EH (cell line): ENCODE results near the gene NUP153.
"Not testable (repeated sequence)": the region's sequence is repeated elsewhere in the genome, so short reads cannot be mapped to it uniquely, and the experiment has no call there.

Experiments used
- DNase-seq: peaks from one replicate; pipeline ENCODE4 v3.0.0-alpha.2; 2015; ENCODE audit warnings: low read depth

NUP153 gene

DNA sequence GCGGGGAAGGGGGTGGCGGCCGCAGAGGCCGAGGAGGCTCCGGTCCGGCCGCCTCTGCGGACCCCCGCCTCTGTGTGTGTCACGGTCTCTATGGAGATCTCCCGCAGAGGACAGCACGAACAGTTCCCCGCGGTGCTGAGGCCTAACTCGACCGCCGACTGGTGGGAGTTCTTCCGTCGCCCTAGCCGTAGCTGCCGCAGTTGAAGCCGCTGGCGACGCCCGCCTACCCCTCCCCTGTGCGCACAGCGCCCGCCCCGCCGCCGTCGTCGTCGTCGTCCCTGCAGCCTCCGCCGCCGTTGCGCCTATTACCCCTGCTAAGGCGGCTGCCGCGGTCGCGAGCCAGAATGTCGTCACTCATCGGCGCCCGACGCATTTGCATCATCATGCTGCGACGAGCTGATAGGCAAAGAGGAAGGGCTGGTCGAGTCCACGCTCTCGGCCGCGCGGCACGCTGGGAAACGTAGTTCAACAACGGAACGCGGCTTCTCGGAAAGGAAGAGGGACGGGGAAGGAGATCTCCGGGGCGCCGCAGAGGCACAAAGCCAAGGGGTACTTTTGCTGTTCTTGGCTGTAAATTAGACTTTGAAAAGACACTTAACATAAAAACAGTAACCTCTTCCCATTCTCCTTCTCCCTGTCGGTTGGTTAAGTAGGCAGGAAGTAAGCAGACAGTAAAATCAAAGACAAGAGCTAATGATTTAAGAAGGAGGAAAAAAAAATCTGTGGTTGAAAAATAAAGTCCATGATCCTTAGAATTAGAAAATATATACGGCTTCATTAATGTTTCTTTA is at the start of gene NUP153:
TSS of gene NUP153 (minus strand) at position 346 of the 791 bp plus-strand sequence. CDS start 538 bp downstream, outside the sequence.
- DNase-seq: peak; percentile 97

DNA sequence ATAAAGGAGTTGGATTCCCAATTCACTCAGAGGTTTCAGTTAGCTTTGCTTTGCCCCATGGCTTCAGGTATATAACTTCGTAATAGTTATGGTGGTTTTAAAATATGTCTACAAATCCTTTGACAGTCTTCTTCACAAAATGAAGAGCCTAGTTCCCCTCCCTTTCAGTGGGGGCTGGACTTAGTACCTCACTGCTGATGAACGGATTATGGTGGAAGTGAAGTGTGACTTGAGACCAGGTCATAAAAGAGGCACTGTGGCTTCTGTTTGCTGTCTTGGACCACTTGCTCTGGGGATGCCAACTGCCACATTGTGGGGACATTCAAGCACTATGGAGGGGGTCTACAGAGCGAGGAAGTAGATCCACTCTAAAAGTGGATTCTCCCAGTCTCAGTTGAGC is 47.5 kb upstream of the NUP153 start:
- DNase-seq: no peak

DNA sequence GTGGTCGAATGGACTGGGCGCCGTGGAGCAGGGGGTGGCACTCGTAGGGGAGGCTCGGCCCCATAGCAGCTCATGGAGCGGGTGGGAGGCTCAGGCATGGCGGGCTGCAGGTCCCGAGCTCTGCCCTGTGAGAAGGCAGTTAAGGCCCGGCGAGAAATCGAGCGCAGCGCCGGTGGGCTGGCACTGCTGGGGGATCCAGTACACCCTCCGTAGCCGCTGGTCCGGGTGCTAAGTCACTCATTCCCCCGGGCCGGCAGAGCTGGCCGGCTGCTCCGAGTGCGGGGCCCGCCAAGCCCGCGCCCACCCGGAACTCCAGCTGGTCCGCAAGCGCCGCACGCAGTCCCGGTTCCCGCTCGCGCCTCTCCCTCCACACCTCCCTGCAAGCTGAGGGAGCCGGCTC is 38.6 kb upstream of the NUP153 start:
- not testable (repeated sequence) for DNase-seq

DNA sequence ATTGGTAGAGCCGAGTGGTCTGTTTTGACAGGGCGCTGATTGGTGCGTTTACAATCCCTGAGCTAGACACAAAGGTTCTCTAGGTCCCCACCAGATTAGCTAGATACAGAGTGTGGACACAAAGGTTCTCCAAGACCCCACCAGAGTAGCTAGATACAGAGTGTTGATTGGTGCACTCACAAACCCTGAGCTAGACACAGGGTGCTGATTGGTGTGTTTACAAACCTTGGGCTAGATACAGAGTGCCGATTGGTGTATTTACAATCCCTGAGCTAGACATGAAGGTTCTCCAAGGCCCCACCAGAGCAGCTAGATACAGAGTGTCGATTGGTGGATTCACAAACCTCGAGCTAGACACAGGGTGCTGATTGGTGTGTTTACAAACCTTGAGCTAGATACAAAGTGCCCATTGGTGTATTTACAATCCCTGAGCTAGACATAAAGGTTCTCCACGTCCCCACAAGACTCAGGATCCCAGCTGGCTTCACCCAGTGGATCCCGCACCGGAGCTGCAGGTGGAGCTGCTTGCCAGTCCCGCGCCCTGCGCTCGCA is 38.1 kb upstream of the NUP153 start:
- not testable (repeated sequence) for DNase-seq

DNA sequence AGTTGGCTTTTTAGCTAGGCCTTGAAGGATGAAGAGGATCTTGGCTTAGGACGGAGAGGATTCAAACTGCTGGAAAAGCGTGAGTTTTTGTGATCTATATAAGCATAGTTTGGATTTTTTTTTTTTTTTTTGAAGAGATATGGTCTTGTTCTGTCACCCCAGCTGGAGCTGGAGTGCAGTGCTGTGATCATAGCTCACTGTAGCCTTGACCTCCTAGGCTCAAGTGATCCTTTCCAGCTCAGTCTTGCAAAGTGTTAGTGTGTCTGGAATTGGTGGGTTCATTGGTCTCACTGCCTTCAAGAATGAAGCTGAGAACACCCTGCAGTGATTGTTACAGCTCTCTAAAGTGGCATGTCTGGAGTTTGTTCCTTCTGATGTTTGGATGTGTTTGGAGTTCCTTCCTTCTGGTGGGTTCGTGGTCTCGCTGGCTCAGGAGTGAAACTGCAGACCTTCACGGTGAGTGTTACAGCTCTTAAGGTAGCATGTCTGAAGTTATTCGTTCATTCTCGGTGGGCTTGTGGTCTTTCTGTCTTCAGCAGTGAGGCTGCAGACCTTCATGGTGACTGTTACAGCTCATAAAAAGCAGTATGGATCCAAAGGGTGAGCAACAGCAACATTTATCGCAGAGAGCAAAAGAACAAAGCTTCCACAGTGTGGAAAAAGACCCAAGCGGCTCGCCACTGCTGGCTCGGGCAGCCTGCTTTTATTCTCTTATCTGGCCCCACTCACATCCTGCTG is 37.5 kb upstream of the NUP153 start:
- no peak for DNase-seq

DNA sequence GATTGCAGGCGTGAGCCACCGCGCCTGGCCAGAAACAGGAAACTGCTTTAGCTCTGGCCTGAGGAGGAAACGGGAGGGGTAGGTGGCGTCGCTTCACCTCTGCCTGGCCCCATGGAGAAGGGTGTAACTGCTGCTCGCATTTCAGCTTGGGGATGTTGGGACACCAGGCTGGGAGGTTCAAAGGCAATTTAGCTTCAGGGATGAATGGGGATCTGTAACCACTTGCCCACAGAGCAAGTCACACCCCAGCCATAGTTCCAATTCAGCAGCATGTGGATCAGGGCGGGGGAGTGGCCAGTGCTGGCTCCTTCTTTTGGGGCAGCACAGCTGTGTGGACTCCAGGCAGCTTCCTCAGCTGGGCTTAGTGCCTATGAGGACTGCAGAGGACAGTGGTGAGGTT is 34.8 kb upstream of the NUP153 start:
- no peak for DNase-seq

DNA sequence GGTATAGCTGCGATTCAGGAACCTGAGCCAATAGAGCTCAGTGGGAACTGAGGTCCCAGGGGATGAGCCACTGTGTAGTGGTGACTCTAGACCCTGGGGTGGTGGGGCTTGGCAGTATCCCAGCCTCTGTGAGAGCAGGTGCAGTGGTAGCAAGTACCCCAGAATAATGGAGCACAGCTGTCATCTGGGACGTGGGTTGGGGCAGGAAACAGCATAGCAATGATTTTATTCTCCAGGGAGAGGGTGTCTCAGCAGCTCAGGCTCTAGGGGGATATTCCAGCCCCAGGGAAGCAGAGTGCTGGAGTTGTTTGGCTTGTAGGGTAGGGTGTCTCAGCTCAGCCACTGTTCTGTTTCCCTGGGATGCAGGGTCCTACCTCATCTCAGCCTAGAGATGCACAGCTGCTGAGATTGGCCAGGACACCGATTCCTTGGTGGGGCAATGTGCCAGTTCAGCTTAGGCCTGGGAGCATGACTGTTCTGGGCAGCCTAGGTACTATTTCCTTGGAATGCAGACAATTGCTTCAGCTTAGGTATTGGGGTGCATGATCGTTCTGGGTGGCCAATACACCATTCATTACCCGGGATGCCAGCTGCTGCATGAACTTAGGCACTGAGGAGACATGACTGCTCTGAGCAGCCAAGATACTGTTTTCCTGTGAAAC is 34.0 kb upstream of the NUP153 start:
- DNase-seq: no peak

DNA sequence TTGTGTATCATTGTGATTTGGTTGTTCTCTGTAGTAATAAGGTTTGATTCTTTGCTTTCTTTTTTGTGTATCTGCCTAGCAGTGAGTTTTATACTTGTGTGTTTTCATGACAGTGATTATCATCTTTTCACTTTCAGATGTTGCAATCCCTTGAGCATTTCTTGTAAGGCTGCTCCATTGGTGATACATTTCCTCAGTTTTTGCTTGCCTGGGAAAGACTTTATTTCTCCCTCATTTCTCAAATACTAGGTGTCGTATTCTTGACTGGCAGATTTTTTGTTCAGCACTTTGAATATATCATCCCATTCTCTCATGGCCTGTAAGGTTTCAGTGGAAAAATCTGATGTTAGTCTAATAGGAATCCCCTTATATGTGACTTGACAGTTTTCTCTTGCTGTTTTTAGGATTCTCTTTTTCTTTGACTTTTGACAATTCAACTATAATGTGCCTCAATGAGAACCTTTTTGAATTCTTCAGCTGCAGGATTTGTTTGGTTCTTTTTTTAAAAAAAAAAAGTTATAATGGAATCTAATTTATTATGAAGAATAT is 31.1 kb upstream of the NUP153 start:
- no peak for DNase-seq

DNA sequence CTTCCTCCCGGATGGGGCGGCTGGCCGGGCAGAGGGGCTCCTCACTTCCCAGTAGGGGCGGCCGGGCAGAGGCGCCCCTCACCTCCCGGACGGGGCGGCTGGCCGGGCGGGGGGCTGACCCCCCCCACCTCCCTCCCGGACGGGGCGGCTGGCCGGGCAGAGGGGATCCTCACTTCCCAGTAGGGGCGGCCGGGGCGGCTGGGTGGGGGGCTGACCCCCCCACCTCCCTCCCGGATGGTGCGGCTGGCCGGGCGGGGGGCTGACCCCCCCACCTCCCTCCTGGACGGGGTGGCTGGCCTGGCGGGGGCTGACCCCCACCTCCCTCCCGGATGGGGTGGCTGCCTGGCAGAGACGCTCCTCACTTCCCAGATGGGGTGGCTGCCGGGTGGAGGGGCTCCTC is 28.6 kb upstream of the NUP153 start:
- DNase-seq: not testable (repeated sequence)

DNA sequence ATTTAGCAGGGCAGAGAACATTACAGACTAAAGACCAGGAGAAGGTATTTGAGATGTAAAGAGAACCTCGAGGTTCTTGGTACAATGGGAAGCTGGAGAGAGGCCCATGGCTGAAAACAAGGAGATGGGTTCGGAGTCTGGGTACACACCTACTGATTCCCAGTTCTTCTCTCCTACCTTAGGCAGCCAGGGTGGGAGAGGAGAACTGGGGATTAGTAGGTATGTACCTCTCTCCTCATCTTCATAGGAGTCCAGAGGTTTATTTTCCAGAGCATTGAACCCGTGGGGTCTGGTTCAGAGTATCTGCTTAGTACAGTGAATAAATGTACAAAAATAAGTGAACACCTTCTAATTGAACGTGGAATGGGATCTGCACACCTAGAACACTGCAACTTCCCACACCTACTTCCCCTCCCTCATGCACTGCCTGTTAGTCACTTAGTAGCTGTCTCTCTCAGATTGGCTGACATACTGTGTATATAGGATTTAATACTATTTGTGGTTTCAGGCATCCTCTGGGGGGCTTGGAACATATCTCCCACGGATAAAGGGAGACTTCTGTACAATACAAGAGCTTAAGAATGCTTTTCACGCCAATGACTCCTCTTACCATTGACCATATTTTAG is 23.5 kb upstream of the NUP153 start:
- no peak for DNase-seq

DNA sequence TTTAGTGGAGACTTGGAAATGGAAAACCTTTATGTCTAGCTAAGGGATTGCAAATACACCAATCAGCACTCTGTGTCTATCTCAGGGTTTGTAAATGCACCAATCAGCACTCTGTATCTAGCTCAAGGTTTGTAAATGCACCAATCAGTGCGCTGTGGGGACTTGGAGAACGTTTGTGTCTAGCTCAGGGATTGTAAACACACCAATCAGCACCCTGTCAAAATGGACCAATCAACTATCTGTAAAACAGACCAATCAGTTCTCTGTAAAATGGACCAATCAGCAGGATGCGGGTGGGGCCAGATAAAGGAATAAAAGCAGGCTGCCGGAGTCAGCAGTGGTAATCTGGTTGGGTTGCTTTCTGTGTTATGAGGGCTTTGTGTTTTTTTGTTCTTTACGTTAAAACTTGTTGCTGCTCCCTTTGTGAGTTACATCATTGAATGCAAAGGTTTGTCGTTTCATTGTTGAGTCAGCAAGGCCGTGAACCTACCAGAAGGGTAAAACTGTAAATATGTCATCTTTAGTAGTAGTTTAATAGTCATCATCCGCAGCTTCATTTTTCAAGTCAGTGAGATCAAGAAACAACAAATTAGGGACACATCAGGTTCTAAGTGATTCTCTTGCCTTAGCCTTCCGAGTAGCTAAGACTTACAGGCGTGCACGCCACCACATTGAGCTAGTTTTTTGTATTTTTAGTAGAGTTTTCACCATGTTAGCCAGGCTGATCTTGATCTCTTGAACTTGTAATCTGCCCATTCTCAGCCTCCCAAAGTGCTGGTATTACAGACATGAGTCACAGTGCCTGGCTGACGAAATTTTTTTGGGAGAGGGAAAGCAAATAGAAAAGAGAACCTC is 22.7 kb upstream of the NUP153 start:
- DNase-seq: no peak

DNA sequence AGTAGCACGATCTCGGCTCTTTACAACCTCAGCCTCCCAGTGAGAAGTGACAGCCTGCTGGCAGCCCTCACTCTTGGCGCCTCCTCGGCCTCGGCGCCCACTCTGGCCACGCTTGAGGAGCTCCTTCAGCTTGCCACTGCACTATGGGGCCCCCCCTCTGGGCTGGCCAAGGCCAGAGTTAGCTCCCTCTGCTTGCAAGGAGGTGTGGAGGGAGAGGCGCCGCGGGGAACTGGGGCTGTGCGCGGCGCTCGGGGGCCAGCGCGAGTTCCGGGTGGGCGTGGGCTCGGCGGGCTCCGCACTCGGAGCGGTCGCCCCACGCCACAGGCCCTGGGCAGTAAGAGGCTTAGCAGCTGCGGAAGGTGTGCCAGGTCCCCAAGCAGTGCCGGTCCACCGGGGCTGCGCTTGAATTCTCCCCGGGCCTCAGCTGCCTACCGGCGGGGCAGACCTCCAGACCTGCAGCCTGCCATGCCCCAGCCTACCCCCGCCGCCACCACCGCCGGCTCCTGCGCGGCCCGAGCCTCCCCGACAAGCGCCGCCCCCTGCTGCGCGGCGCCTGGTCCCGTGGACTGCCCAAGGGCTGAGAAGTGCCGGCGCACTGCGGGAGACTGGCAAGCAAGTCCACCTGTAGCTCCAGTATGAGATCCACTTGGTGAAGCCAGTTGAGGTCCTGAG is 22.0 kb upstream of the NUP153 start:
- no peak for DNase-seq

DNA sequence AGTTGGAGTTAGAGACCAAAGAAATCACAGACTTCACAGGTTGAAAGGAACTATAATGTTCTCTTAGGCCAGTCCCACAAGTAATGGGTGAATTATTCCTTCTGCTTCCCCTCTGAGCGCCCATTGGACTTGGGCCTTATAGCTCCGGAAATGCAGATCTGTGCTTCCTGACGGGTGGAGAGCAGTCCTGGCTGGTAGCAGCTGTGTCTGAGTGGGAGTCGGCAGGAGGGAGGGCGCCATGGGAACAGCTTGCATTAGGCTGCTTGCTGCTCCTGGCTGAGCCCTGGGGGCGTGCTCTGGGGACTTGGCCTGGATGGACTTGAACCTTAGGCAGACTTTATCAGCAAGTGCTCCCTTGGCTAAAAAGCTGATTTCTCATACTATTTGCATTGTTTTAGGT is 18.4 kb upstream of the NUP153 start:
- DNase-seq: peak; percentile 53

DNA sequence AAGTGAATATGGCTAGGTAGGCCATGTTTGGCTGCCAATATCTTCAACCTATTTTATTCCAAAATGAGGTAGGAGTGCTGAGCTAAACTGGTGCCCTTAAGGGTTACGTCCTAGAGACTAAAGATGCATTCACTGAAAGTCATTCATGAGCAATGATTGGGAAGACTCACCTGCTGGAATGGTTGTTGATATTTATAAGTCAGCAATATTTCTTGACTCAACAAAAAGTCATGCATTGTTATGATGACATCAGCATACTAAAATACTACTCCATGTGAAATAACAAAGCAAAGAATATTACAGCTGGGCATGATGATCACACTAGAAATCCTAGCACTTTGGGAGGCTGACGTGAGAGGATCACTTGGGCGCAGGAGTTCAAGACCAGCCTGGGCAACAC is 17.6 kb upstream of the NUP153 start:
- no peak for DNase-seq

DNA sequence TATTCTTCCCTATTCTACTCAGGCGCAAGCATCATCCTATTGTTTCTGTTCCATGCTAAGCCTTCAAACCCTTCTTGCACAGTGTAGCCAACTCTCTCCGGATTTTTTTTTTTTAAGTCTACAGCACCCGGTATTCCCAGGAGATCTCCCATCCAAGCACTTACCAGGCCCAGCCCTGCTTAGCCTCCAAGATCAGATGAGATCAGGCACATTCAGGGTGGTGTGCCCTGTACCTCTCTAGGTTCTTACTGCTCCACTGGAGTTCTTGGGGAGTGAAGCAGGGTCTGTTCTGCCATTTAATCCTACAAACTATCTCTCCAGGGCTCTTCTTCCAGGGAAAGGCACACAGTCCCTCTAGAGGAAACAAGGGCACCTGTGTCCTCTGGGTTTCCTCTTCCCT is 14.9 kb upstream of the NUP153 start:
- no peak for DNase-seq

DNA sequence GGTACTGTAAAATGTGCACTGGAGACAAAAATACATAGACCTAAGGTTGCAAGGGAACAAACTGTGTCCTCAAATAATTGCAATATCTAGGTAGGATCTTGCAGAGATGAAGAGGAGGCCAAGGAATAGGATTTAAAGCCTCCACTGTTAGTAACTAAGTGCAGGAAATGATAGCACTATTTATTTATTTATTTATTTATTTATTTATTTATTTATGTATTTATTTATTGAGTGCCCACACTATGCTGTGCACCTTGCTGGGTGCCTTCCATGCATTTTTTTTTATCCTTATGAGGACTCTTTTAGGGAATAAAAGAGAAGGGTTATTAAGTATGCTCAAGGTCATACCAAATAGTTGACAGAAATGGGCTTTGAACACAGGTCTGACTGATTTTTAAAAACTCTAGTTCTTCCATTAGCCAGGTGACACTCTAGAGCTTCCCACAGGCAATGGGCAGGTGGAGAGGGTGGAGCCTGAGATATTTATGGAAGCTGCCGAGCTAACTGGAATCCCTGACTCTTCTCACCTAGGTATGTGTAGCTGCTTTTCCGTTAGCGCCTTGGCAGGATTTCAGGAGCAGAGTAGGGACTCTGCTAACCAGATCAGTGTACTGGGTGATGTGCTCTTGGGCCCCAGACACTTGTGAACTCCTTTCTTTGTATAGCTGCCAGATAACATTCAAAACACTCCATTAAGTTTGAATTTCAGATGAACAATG is 12.8 kb upstream of the NUP153 start:
- DNase-seq: no peak

DNA sequence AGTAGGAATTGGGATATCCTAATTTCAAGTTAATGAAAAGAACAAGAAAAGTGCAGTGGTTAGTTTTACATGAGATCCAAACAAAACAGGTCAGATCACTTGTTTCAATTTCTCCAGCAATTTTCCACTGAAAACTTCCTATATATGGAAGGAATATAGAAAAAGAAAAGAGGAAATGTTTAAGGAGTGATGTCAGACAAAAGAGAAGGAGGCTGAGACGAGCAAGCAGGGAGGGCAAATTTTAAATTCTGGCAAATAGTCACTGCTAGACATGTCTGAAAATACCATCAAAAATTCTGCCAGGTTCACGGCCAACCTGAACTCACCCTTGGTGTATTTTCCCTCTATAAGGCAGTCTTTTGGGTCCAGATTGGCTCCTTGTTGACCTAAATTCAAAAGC is 9.5 kb upstream of the NUP153 start:
- peak; percentile 47 for DNase-seq

DNA sequence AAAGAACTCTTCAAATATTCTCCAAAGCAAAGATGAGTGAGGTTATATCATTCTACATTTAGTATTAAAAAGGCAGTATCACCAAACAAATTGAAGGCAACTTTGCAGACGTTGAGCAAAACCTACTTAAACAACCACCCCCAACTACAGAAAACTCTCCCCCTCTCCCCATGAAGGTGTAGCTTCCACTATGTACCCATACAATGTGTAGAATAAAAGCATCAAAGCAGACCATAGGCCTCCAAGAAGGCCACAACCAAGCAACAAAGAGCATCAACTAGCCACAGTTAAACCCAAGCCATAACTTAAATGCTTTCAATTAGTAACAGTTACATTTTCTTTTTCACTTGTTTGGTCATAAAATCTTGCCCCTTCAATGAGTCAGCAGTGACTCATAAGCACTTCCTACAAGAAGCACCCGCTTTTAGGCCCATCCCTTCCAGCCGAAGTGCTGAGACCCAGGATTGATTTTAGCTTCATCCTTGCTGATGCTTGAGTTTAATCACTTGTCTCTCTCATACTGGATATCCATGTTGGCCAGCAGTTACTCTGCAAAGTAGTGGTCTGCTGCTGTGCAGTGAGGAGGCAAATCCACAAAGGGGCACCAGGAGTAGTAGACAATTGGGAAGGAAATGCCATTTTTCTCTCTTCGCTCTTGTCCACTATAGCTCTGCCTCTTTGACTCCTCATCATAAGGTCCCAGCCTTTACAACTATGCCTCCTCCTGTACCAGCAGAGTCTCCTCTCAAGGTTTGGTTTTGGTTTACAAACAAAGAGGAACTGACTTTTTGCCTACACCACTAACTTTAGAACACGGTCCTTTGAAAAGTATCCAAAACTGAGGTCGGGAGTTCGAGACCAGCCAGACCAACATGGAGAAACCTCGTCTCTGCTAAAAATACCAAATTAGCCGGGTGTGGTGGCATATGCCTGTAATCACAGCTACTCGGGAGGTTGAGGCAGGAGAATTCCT is 8.4 kb upstream of the NUP153 start:
- peak; percentile 96 for DNase-seq
